Pancreas (tissue), 10 donors: ENCODE measurements around the gene SDR42E2. TPM values are rescaled to one million over a fixed set of nuclear protein-coding genes. Genes with fewer than 3 reads are reported as not detected.
"Not testable (repeated sequence)": the region's sequence is repeated elsewhere in the genome, so short reads cannot be mapped to it uniquely, and the experiment has no call there.

Experiments
- ATAC-seq, 4 donors: fragments of 200-7000 bp; cut with Tn5 transposase; one replicate each; pipeline versions ENCODE4 v1.8.0 to v1.9.1; 2020; ENCODE audit warnings: mild to moderate bottlenecking in 4 of 4, moderate library complexity in 4 of 4
- DNase-seq, 6 donors: peaks; one replicate each; pipeline ENCODE4 v3.0.0-alpha.2; 2020
- FAIRE-seq: peaks from 2 replicates; lab custom pipeline; 2012; peaks lifted over from hg19 to GRCh38; lab: Jason Lieb, UNC
- H3K27ac ChIP-seq, 4 donors: fragments of 200-600 bp; sonication (generic); 1 replicate in 3 of 4; 2 replicates in 1 of 4; pipeline versions ENCODE4 v1.5.0 to v1.8.0; 2020
- H3K27me3 ChIP-seq, 4 donors: fragments of 200-600 bp; one replicate each; pipeline ENCODE4 v1.8.0; 2021
- H3K36me3 ChIP-seq, 3 donors: fragments of 200-600 bp; sonication (generic) in 1 of 3; one replicate each; pipeline versions ENCODE4 v1.5.0 to v1.8.0; 2020 to 2021
- H3K4me1 ChIP-seq, 3 donors: fragments of 200-600 bp; one replicate each; pipeline ENCODE4 v1.8.0; 2021
- H3K4me3 ChIP-seq, 4 donors: fragments of 200-600 bp; sonication (generic) in 2 of 4; one replicate each; pipeline versions ENCODE4 v1.5.0 to v1.8.0; 2020 to 2021
- H3K9me3 ChIP-seq, 4 donors: fragments of 200-600 bp; one replicate each; pipeline ENCODE4 v1.8.0; 2021
- CTCF ChIP-seq, 4 donors: fragments of 200-600 bp; sonication (generic) in 3 of 4; IDR thresholded peaks; one replicate each; pipeline versions ENCODE4 v1.5.0 to v1.8.0; 2021; ENCODE audit warnings: antibody characterized with exemption in 4 of 4
- WGBS, 2 donors: extraction: QIAGEN DNeasy Blood & Tissue Kit; methylation state at CpG; one replicate each; pipeline ENCODE4 v1.1.7; 2013; 5-methylcytosine and 5-hydroxymethylcytosine counted together
- intact Hi-C, 3 donors: fragments of 100-400 bp; cut with DNase I; formaldehyde crosslinking; loops; one replicate each; pipeline versions ENCODE4 v1.11.1 to v1.14.2; 2022
- polyA plus RNA-seq, 2 donors: library from polyadenylated mRNA; stranded (reverse); fragments of 200-250 nt; gene quantifications; one replicate each; pipeline ENCODE4 v1.2.3, GENCODE V29; 2013
- total RNA-seq, 6 donors: library from RNA; stranded (reverse); fragmentation: NEBNext Ultra II Directional in 4 of 6; extraction: Animal tissue kit (Norgen Biotek cat#: 25700) in 4 of 6; gene quantifications; one replicate each; pipeline versions ENCODE4 v1.2.1 to v1.2.4, GENCODE V29; 2021 to 2023
- donor health status: healthy with polysubstance abuse.
- donor health status: DM: no; HTN: no; CAD: no; lungs with moderate emphysema.
- donor health status: DM: no; HTN: no; CAD: no.
- donor health status: control.
- donor health status: control.
- donor health status: Bipolar disorder and iron deficiency.
- donor health status: DM: yes; HTN: yes; CAD: no.
- donor health status: DM: no; HTN: no; CAD: no.
- donor health status: DM: no; HTN: no; CAD: no.
- donor health status: DM: yes; HTN: yes; CAD: no.

SDR42E2 gene
- total and polyA plus RNA-seq, 8 donors: 0.07 TPM; not detected in 7

- H3K27ac ChIP-seq: no peak overlapping the region
- TF ChIP-seq CTCF (IDR thresholded peaks at IDR 0.05): no peak
- no peak for FAIRE-seq
- H3K27me3 ChIP-seq: no peaks in the 10 kb centered on the region
- ATAC-seq: no peak
- no peak overlapping the region for H3K4me3 ChIP-seq
- no peak for DNase-seq
- H3K9me3 ChIP-seq: no peaks in the 10 kb centered on the region
- peaks cover 0 to 8% (median 0%) of the 10 kb centered on the region in 3 donors for H3K36me3 ChIP-seq
- H3K4me1 ChIP-seq: peaks cover 0 to 17% (median 15%) of the 10 kb centered on the region in 3 donors
- intact Hi-C loops: loop anchor here in 1 of 3 donors (10.0 kb wide), 1 partner anchor 71 kb away; no protein-coding TSS in a partner anchor
- WGBS, 2 donors: 97 to 98% methylated on average over 3 of the region's 3 CpGs
Measured at GRCh38 chr16:22213801-22214200, 51.5 kb downstream of the SDR42E2 start.

GRCh38 chr16:22214402-22214801 is 52.1 kb downstream of the SDR42E2 start:
- ATAC-seq: no peak
- peaks cover 0 to 15% (median 9%) of the 10 kb centered on the region in 3 donors for H3K4me1 ChIP-seq
- no peaks in the 10 kb centered on the region for H3K9me3 ChIP-seq
- no peak overlapping the region for H3K4me3 ChIP-seq
- H3K27me3 ChIP-seq: no peaks in the 10 kb centered on the region
- TF ChIP-seq CTCF (IDR thresholded peaks at IDR 0.05): no peak
- H3K36me3 ChIP-seq: peaks cover 0 to 8% (median 0%) of the 10 kb centered on the region in 3 donors
- 93 to 97% methylated on average over 2 of the region's 2 CpGs for WGBS, 2 donors
- no peak for DNase-seq
- FAIRE-seq: no peak
- intact Hi-C loops: loop anchor here in 1 of 3 donors (10.0 kb wide), 1 partner anchor 70 kb away; no protein-coding TSS in a partner anchor
- H3K27ac ChIP-seq: no peak overlapping the region

- WGBS, 2 donors: 86 to 90% methylated on average over 3 of the region's 3 CpGs
- no peaks in the 10 kb centered on the region for H3K27me3 ChIP-seq
- no peak overlapping the region for H3K27ac ChIP-seq
- no peak for DNase-seq
- no peak for TF ChIP-seq CTCF (IDR thresholded peaks at IDR 0.05)
- H3K4me1 ChIP-seq: peaks cover 0 to 11% (median 8%) of the 10 kb centered on the region in 3 donors
- peaks cover 0 to 8% (median 0%) of the 10 kb centered on the region in 3 donors for H3K36me3 ChIP-seq
- intact Hi-C loops: loop anchor here in 1 of 3 donors (10.0 kb wide), 1 partner anchor 70 kb away; no protein-coding TSS in a partner anchor
- H3K4me3 ChIP-seq: no peak overlapping the region
- no peak for FAIRE-seq
- H3K9me3 ChIP-seq: no peaks in the 10 kb centered on the region
- no peak for ATAC-seq
Measured at GRCh38 chr16:22214889-22215288, 52.6 kb downstream of the SDR42E2 start.

- ATAC-seq (peak; percentile 52 to 67 (median 62)), FAIRE-seq (no peak), DNase-seq (no peak)
- Histone ChIP-seq H3K9me3 (no peaks in the 10 kb centered on the region), H3K27me3 (no peaks in the 10 kb centered on the region), H3K36me3 (peaks cover 0 to 8% (median 0%) of the 10 kb centered on the region in 3 donors), H3K27ac (no peak overlapping the region), H3K4me3 (no peak overlapping the region), H3K4me1 (peaks cover 0 to 11% (median 8%) of the 10 kb centered on the region in 3 donors)
- intact Hi-C loops: loop anchor here in 1 of 3 donors (10.0 kb wide), 1 partner anchor 68 kb away; no protein-coding TSS in a partner anchor
- 41 to 45% methylated on average over 9 of the region's 9 CpGs for WGBS, 2 donors
- TF ChIP-seq CTCF (IDR thresholded peaks at IDR 0.05): no peak
Measured at GRCh38 chr16:22216191-22216831, 54.0 kb downstream of the SDR42E2 start.

- not testable (repeated sequence) for H3K9me3 ChIP-seq
Measured at GRCh38 chr16:22216832-22217225, 54.5 kb downstream of the SDR42E2 start.

More at GRCh38 chr16:22216832-22217225, 54.5 kb downstream of the SDR42E2 start:
- not testable (repeated sequence) for H3K4me3 ChIP-seq, H3K27me3 ChIP-seq, H3K27ac ChIP-seq, FAIRE-seq, ATAC-seq, DNase-seq, H3K36me3 ChIP-seq
- intact Hi-C loops: loop anchor here in 1 of 3 donors (10.0 kb wide), 1 partner anchor 68 kb away; no protein-coding TSS in a partner anchor
- peaks cover 0 to 11% (median 8%) of the 10 kb centered on the region in 3 donors for H3K4me1 ChIP-seq
- WGBS, 2 donors: 87 to 89% methylated on average over 7 of the region's 7 CpGs
